GM03348 (cell line): Measurements from ENCODE around the gene PKP1.

Source experiments
- DNase-seq: peaks from one replicate; pipeline ENCODE4 v3.0.0; 2012; ENCODE audit warnings: low spot score

The PKP1 gene

DNA sequence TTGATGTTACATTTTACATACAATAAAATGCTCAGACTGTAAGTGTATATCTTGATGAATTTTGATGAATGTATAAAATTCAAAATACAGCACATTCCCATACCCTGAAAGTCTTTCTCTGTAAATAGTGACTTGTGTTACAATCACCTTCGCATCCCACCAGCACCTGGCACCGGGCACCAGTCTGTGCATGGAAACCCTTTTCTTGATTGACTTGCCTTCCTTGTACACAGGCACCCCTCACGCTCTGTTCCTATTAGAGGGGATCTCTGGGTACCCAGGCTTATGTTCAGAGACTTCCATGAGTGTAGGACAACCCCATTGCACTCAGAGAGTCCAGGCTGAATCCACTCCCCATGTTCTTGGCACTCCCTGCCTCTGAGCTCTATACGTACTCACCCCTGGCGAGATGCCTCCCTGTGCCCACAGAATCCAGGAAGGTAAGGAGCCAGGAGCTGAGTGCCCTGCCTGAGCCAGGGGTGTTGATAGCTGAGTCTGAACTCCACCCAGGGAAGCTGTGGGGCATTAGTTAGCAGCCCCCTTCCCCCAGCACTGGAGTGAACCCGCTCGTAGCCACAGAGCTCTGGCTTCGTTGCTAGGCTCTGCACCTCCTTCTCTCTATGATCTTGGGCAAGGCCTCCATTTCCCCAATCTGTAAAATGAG, 22.5 kb upstream of the PKP1 start:
- no peak for DNase-seq

DNA sequence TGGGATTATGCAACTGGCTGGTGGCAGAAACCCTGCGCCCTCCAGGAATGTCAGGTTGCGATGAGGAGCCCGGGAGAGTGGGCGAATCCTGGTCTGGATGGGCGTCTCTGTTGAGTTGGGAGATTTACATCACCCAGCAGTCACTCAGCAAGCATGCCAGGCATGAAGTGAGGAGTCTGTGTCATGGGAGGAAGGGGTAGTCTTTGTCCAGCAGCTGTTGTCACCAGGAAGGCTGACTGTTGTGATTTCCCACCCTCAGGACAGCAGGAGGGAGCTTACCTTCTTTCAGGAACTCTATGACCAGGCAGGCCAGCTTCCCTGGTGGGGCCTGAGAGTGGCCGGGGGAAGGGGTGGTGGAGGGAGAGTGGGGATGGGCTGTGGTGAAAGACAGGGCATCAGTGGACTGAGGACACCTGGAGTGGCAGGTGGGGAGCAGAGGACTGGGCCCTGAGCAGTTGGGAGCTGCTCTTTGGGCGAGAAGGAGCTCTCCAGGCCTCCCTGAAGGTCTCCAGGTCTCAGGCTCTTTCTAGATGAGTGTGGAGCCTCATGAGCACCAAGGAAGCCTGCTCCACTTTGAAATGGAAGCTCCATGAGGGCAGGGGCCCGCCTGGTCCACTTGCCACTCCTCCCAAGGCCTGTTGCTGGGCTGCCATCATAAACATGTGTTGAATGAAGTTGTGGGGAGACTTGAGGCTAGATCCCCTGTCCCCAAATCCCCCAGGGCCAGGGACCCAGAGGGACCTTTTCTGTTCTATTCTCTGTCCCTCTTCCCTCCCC, 21.3 kb upstream of the PKP1 start:
- peak; percentile 30 for DNase-seq

DNA sequence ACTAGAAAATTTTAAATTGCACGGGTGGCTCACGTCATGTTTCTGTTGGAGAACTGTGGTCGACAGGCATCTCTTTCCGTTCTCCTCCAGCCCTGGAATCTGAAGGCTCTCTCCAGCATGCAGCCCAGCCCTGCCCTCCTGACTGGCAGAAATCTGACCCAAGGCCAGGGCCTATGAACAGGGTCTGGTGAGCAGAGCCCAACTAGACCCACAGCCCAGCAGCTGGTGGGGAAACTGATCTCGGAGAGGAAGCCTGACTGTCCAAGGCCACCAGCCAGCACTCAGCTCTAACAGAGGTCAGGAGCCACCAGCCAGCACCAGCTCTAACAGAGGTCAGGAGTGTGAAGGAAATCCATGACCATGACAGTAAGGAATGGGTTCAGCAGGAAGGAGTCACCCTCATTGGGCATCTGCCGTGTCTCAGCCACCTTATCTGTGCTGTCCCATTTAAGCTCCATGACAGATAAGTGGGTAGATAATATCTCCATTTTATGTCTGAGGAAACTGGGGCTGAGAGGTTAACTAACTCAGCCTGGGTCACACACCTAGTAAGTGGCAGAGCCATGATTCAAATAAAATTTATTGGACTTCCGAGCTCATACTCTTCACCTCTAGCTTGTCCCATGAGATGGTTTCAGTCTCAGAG, 20.2 kb upstream of the PKP1 start:
- no peak for DNase-seq

DNA sequence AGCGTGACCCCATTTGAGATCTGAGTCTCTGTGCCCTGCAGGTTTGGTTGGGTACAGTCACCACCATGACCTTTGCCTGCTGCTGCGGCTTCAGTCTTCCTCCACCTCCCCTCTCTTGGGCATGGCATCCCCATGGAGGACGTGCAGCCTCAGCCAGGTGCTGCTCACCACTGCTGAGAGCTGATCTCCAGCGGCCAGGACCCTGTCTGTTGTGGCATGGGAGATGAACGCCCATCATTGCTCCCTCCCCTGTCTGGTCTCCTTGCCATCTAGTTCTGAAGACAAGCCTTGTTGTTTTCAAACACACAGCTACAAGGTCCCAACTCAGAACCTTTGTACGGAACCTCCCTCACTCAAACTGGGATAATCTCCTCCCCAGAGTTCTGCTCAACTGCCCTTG, 19.2 kb upstream of the PKP1 start:
- DNase-seq: no peak

DNA sequence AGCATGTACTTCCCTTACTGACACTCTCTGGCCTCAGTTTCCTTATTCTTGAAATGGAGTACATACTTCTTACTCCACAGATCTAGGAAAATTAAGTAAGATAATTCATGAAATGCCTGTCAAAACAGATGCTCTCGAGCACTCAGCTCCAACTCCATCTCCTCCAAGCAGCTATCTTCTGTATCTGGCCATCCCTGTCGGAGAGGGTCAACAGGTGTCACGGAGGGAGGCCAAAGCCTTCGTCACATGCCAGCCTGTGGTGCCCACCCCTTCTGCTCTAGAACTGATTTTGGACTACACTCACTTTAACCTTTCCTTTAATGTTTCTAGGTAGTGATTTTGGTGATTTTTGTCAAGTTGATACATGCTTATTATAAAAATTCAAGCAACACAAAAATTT, 18.8 kb upstream of the PKP1 start:
- DNase-seq: no peak

DNA sequence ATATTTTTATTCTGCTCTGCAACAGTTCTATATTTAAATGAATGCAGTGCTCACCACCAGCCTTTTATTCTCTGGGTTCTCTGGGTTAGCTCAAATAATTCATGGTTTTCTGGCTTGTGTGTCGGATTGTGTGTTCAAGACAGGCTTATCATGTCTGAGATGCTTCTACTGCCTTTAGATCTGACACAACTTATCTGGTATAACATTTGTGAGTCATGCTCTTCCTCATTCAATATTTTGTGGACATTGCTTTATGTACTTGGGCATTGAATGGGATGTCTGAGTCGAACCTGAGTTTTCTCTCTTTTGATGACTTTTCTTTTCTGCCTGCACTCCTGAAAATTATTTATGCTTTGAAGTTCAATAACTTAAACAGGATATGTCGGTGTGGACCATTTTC, 17.6 kb upstream of the PKP1 start:
- no peak for DNase-seq

DNA sequence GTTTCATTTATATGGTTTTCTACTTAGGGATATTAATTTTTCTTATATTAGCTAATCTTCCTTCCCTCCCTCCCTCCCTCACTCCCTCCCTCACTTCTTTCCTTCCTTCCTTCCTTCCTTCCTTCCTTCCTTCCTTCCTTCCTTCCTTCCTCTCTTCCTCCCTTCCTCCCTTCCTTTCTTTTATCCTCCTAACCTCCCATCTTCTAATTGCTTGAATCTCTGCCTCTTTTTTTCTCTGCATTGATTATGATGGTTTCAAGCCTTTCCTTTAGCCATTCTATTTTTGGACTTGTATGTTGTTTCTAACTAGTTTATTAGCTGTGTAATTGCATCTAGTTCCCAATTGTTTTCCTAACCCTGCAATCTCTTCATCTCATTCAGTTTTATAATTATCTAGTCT, 17.0 kb upstream of the PKP1 start:
- no peak for DNase-seq

DNA sequence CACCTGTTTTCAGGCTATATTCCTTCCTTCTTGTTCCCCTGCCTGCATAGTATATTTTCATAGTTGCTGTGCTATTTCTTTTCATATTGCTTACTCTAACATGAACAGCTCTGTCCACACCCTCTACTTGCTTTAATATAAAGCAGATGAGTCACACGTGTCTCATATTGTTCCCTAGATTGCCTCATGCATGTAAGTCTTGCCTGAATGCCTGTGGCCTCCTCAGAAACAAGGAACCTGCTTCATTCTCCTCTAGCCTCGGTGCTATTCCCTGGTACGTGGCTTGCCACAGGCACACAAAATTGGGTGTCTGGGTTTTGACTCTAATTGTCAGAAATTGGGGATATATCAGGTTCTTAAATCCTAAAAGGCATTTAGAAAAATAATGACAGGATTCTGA, 16.5 kb upstream of the PKP1 start:
- peak; percentile 88 for DNase-seq

DNA sequence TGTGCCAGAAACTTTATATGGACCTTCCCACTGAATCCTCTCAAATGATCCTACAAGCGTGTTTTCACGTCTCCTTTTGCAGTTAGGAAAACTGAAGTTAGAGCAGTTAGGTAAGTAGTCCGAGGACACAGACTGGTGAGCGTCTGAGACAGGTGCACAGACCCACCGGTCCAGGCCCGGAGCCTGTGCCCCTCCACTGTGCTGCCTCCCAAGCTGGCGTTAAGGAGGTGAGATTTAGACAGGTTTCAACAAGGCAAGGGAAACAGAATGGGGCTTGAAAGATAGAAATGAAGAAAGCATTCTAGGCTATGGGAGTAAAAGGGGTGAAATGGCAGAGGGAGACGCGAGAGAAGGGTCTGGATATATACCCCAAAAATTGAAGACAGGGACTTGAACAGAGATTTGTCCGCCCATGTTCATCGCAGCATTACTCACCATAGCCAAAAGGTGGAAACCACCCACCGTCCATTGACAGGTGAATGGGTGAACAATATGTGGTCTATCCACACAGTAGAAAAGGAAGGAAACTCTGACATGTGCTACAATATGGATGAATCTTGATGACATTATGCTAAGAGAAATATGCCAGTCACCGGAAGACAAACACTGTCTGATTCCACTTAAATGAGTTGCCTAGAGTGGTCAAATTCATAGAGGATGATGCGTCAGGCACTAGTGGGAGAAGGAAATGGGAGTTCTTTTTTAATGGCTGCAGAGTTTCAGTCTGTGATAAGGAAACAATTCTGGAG, 15.7 kb upstream of the PKP1 start:
- DNase-seq: peak; percentile 49

DNA sequence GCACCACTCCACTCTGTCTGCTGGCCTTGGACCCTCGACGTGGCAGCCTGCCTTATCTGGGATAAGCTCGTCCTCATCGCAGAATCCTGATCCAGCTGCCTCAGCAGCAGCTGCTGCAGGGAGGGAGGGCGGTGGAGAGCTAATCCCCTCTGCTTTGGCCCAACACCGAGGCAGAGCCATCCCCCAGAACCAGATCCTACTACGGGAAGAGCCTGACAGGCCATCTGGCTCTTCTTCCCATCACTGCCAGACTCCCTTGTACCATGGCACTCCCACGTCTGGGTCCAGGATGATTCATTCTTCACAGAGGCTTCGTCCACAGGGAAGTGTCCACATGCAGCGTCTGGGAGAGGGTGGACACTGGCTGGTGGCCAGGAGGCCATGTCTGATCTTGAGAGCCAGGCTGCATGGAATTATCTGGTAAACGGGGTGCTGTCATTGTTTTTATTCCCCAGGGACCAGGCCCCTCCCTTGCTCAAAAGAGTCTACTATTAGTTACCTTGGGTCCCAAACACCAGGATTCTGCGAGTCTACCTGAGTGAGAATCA, 14.6 kb upstream of the PKP1 start:
- peak; percentile 82 for DNase-seq

DNA sequence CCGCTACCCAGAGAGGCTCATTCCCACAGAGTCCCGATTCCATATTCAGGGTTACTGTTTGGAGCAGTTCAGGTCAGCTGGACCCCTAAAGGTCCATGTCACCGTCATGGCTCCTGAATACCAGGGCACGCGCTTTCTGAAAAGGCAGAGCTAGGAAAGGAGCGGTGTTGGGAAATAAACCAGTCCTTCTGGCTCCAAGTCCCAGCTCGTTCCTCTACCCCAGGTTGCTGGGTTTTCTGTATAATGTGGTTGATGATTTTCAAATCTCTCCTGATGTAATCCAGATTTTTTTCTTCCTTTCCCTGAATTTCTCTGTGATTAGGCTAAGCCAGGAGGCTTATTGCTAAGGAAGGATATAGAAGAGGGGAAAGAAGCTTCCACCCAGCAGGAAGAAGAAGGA, 14.0 kb upstream of the PKP1 start:
- DNase-seq: no peak

DNA sequence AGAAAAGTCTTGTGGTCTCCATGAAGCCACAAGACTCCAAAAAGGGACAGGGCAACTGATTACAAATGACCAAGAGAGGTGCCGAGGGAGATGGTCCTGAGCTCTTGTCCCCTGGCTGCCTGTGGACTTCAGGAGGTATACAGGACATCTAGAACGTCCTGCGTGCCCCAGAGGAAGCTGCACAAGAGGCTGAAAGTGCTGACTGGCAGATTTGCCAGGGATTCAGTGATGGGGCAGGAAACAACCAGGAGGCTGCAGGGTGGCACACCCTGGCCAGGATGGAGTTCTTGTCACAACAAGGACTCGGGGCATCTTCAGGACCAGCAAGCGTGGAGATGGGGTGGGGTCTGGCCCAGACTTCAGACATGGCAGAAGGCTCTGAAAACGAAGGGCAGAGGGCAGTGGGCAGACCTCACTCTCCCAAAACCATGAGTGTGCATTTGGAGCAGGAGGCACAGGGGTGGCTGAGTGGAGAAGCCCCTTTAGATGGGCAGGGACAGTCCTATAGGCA, 13.4 kb upstream of the PKP1 start:
- DNase-seq: no peak

DNA sequence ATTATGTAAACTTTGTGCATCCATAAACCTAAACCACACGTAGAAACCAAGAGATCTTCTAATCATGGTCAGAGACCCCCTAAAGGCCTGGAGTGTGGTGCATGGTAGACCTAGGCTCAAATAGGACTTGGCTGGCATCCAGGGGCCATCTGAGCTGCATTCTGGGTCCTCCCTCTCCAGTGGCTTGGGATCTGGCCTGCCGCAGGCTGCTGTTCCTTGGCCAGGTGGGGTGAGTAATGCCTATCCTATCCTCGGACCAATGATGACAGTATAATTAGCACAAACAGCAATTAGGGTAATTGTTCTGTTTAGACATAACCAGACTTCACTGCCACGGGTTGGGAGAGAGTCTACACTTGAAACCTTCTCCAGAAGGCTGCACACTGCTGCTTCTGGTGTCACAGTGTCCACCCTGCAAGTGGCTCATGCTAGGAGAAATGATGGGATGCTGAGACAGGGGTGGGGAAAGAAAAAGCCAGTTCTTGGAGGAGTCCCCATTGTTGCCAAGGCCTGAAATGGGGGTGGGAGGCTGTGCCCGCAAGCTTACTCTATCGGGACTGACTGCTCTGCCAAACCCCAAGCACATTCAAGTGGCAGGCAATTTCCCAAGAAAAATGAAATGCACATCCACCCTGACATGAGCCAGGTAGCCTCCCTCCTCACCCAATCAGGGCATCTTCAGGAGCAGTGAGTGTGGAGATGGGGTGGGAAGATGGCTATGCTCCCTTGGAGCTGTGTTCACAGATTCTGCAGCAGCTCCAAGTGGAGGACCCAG, 12.5 kb upstream of the PKP1 start:
- DNase-seq: no peak

DNA sequence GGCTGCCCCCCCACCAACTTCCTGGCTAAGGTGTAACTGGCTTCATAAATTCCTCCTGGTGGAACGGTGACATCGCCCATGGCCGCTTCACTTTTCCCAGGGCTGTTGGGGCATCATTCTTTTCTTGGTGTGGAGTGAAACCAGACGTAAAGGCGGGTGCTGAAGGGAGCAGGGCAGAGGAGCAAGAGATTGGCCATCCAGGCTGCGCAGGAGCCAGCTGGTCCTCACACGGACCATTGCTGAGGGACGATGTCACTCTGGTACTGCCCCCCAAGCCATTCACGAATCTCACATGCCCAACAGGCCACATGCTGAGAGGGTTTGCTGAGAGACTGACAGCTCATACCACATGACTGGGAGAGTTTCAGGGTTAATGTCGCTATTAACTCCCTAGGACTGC, 10.5 kb upstream of the PKP1 start:
- DNase-seq: no peak

DNA sequence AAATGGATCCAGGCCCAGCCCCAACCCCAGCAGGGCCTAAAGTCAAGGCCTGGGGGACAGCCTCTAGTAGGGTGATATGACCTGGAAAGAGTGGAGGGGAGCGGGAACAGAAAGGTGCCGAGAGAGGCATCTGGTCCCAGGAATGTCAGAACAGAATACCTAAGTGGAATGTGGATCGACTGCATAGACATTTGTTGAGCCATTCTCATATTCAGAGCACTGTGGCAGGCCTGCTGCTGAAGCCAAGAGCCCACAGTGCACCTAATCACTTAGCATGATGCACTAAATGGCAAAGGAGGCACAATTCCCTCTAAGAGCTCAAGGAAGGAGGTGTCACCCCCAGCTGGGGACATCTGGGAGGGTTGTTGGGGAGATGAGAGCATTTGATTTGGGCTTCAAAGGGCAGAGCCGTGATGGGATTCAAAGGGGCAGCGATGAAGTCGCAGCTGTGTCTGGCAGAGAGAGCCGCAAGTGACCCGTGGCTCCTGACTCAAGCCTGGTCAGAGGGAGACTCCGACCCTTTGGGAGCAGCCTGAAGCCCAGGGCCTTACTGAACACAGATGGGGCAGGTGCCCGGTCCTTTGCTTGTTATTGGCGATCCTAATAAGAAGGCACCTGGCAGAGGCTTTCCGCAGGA, 8.6 kb upstream of the PKP1 start:
- DNase-seq: no peak

DNA sequence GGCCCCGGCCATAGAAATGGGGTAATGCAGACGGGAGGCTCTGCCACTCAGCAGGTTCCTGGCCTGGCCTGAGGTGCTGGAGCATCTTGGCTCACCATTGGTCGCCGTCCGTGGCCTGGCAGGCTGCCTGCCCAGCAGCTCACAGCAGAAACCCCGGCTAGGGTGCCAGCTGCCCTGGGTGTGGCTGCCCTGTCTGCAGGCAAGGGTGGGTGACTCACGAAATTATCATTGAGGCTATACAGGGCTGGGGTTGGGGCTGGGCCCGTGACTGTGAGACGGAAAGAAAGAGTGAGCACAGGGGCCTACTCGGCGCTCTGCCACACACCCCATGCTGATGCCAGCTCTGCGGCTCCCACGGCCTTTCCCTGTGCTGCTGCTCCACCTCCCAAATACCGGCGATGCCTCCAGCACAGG, 8.0 kb upstream of the PKP1 start:
- DNase-seq: peak; percentile 87

DNA sequence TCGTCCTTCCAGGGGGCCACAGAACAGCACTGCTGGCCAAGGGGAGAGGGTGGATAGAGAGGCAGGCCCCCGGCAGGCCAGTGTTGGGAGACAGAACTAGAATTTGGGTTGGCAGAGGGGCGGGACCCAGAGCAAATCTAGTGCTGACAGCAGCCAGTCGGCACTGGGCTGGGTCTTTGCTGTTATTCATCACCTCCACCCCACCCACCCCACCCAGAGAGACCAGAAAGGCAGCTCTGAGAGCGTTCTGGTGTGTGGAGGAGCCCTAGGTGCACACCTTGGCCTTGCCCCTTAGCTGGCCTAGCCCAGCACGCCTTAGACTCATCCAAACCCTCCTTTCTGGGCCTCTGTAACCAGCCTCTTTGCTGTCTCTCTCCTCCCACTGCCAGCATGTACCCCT, 6.4 kb upstream of the PKP1 start:
- DNase-seq: no peak

DNA sequence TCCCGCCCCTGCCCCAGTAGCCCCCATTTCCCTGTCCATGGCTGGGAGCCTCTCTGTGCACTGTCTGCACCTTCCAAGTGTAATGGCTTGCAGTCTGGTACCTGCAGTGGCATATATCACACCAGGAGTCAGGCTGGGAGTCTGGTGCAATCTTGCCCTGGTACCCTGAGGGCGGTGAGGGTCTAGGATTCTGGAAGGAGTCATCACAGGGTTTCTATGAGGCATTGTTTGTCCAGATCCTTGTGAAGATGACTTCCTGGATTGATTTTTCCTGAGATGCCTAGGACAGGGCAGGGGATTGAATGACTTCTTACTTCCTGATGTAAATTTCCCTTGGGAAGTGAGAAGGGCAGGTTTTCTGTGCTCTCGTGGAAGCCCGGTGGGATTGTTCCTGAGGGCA, 5.9 kb upstream of the PKP1 start:
- DNase-seq: no peak

DNA sequence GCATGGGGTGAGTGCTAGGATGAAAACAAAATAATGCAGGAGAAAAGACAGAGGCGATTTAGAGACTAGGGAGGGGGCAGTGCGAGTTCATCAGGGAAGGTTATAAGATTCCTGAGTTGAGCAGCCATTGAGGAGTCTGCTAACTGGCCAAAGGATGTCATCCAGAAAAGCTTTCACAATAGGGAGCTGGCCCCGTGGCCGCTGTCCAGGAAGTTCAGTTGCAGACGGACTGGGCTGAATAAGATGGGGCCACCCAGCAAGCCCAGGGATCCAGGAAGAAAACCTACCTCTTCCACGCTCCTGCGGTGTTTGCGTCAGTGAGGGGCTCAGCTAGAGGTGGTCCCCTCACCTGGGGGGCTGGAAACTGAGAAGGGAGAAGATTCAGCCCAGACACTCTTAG, 4.0 kb upstream of the PKP1 start:
- DNase-seq: peak; percentile 85

DNA sequence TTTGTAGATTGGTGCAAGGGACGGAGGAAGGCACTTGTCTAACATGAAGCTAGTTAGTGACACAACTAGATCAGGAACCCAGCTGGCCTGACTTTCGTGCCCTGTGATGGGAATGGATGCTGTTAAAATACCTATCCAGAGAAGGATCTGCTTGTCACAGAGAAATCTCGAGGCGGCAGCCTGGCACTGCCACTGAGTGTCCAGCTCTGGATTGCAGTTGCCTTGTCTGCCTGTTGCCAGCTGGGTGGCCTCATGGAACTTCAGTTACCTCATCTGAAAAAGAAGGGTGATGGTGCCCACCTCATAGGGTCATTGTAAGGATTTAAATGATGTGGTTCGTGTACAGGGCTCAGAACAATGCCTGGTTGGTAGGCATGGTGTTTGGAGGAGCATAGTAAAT, 2.4 kb upstream of the PKP1 start:
- DNase-seq: no peak

DNA sequence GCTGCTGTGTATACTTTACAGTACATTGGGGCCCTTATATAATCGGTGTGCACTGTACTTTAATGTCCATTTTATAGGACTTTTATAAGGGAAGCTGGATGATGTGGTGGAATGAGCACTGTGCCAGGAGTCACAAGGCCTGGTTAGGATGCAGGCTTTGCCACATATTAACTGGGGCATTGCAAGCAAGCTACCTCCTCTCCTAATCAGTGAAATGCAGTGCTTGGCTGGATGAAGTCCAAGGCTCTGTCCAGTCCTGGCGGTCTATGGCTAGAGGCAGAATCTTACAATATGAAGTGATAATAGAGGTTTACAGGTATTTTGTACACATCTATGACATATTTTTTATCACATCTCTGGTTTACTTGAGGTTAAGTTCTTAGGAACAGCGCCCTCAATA, 1.7 kb upstream of the PKP1 start:
- DNase-seq: no peak
